ENCODE measurements around the gene LRRFIP1.

The LRRFIP1 gene

DNA sequence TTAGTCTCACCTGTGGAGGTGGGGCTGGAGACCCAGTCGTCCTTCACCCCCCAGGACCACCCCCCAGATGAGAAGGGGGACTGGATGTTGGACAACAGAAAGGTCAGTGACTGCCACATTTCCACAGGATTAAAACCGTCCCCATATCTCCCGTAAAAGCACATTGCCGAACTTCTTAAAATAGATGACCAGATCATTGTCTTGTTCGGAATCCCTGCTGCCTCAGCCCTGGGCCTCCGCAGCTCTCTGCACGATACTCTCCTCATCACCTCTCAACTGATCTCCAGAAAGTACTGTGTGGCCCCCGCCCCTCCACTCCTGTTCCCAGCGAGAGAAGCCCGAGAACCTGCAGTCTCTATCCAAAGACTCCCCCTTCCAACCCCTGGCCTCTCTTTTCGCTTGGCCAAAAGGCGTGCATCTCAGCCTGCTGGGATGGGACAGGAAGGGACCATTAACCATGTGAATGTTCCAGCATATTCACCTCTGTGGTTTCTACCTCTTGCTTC is 13.2 kb downstream of the LRRFIP1 start:
- no peaks in the 10 kb centered on the region for H3K27me3 Mint-ChIP-seq (ENCODE audit: low read depth)
- TF ChIP-seq, protein P1, sequence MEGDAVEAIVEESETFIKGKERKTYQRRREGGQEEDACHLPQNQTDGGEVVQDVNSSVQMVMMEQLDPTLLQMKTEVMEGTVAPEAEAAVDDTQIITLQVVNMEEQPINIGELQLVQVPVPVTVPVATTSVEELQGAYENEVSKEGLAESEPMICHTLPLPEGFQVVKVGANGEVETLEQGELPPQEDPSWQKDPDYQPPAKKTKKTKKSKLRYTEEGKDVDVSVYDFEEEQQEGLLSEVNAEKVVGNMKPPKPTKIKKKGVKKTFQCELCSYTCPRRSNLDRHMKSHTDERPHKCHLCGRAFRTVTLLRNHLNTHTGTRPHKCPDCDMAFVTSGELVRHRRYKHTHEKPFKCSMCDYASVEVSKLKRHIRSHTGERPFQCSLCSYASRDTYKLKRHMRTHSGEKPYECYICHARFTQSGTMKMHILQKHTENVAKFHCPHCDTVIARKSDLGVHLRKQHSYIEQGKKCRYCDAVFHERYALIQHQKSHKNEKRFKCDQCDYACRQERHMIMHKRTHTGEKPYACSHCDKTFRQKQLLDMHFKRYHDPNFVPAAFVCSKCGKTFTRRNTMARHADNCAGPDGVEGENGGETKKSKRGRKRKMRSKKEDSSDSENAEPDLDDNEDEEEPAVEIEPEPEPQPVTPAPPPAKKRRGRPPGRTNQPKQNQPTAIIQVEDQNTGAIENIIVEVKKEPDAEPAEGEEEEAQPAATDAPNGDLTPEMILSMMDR (IDR thresholded peaks at IDR 0.05; ENCODE audit: unreplicated experiment in 3 of 3) = no peak
- peaks cover 24% of the 10 kb centered on the region for H3K4me1 Mint-ChIP-seq
- H3K4me3 Mint-ChIP-seq = no peak overlapping the region
- peaks cover 53% of the 10 kb centered on the region for H3K36me3 Mint-ChIP-seq (ENCODE audit: low read depth)
- no peak overlapping the region for H3K27ac Mint-ChIP-seq
- peaks cover 12% of the 10 kb centered on the region for H3K9me3 Mint-ChIP-seq

DNA sequence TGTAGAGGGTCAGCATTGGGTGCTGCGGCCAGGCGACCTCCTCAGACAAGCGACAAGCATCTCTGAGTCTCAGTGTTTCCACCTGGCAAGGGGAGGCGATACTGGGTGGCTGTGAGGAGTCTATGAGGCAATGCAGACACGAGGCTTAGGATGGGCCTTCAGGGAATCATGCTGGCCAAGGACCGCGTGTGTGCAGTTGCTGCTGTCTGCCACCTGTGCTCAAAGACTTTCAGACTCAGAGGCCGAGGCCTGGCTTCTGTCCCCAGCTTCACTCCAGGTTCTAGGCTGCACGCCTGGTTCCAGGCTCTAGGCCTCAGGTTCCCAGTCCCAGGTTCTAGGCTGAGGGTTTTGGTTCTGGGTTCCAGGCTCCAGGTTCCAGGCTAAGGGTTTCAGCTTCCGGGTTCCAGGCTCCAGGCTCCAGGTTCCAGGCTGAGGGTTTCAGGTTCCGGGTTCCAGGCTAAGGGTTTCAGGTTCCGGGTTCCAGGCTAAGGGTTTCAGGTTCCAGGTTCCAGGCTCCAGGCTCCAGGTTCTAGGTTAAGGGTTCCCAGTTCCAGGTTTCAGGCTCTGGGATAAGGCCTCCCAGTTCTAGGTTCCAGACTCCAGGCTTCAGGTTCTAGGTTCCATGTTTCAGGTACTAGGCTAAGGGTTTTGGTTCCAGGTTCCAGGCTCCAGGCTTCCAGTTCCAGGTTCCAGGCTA is 14.8 kb downstream of the LRRFIP1 start:
- no peaks in the 10 kb centered on the region for H3K27me3 Mint-ChIP-seq (ENCODE audit: low read depth)
- H3K36me3 Mint-ChIP-seq (ENCODE audit: low read depth) = peaks cover 50% of the 10 kb centered on the region
- TF ChIP-seq, protein P1 (IDR thresholded peaks at IDR 0.05; ENCODE audit: unreplicated experiment in 3 of 3) = no peak
- H3K9me3 Mint-ChIP-seq = peaks cover 3% of the 10 kb centered on the region
- H3K4me1 Mint-ChIP-seq = peaks cover 25% of the 10 kb centered on the region
- H3K27ac Mint-ChIP-seq = no peak overlapping the region
- H3K4me3 Mint-ChIP-seq = no peak overlapping the region

DNA sequence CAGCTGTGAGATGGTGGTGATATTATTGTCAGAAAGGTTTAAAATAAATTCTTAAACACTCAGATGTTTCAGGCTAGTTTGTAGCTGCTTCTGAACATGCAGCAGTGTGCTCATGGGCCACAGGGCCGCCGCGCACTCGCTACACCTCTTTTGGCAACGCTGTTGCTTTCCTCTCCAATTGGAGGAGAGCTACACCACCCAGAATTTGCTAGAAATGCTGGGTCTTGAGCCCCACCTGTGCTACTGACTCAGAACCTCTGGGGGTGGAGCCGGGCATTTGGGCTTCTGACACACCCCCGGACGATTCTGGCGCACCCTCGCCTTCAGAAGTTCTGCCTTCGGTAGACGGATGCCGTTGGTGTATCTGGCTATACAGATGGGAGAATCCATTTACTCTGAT is 15.7 kb downstream of the LRRFIP1 start:
- H3K36me3 Mint-ChIP-seq (ENCODE audit: low read depth) = peaks cover 46% of the 10 kb centered on the region
- H3K4me1 Mint-ChIP-seq = peaks cover 25% of the 10 kb centered on the region
- TF ChIP-seq, protein P1 (IDR thresholded peaks at IDR 0.05; ENCODE audit: unreplicated experiment in 3 of 3) = no peak
- H3K27me3 Mint-ChIP-seq (ENCODE audit: low read depth) = no peaks in the 10 kb centered on the region
- H3K27ac Mint-ChIP-seq = no peak overlapping the region
- H3K4me3 Mint-ChIP-seq = no peak overlapping the region
- H3K9me3 Mint-ChIP-seq = peaks cover 3% of the 10 kb centered on the region

DNA sequence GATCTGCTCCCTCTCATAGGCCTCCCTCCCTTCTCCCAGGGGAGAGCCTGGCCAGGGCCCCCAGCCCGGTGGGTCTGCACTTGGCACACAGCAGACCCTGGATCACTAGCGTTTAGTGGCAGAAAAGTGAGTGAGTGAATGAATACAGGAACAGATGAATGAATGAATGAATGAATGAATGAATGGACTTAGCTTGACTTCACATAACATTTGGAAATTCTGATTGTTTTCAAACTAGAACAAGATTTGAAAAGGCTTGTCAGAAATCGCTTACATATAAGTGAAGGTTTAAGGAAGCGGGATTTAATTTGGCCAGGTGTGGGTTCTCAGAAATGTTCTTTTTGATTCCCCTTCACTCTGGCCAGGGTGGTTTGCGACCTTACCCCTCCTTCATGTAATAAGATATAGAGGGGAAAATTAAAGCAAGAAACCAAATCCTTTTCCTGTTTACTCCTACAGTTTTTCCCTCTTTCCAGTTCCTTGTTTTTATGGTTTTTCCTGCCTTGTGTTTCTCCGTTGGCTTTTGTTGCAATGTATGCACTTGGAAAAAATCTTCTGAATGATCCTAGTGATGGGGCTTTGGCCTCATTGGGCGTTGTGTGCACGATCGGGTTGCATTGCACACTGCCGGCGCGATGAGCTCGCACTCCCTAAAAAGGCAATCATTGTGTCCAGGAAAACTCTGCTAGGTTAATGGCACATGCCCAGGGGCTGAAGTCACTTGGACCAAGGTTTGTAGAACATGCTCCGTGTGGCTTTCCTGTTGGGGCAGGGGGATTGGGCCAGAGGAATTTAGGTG is 16.4 kb downstream of the LRRFIP1 start:
- Mint-ChIP-seq H3K9me3 (no peaks in the 10 kb centered on the region), H3K4me1 (peaks cover 19% of the 10 kb centered on the region), H3K36me3 (ENCODE audit: low read depth) (peaks cover 43% of the 10 kb centered on the region), H3K27me3 (ENCODE audit: low read depth) (no peaks in the 10 kb centered on the region), H3K27ac (no peak overlapping the region), H3K4me3 (no peak overlapping the region)
- TF ChIP-seq, protein P1 (IDR thresholded peaks at IDR 0.05; ENCODE audit: unreplicated experiment in 3 of 3) = no peak

DNA sequence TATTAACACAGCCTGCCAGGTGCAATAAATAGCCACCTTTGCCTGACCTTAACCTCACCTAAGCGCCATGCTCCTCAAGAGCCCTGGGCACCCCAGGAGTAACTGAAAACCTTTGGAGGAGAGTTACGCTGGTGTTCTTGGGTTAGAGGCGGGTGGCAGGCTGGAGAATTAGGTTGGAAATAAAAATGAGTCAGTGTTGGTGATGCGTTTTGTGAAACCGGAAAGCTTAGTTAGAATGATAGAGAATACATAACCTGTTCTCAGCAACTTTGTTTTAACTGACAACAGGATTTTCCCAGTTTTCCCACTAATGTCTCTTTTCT is 17.0 kb downstream of the LRRFIP1 start:
- Mint-ChIP-seq H3K9me3 (no peaks in the 10 kb centered on the region), H3K27ac (no peak overlapping the region), H3K4me1 (peaks cover 14% of the 10 kb centered on the region), H3K27me3 (ENCODE audit: low read depth) (no peaks in the 10 kb centered on the region), H3K36me3 (ENCODE audit: low read depth) (peaks cover 42% of the 10 kb centered on the region), H3K4me3 (no peak overlapping the region)
- TF ChIP-seq, protein P1 (IDR thresholded peaks at IDR 0.05; ENCODE audit: unreplicated experiment in 3 of 3) = no peak
